GM19043 (cell line): ENCODE results near the gene SLC15A1.
"Not testable (repeated sequence)": the region's sequence is repeated elsewhere in the genome, so short reads cannot be mapped to it uniquely, and the experiment has no call there.

Source experiments
- ATAC-seq: cut with Tn5 transposase; IDR thresholded peaks from one replicate; pipeline ENCODE4 v1.9.1; 2021; ENCODE audit warnings: low read depth; ENCODE audit not compliant: unreplicated experiment

Gene SLC15A1

DNA sequence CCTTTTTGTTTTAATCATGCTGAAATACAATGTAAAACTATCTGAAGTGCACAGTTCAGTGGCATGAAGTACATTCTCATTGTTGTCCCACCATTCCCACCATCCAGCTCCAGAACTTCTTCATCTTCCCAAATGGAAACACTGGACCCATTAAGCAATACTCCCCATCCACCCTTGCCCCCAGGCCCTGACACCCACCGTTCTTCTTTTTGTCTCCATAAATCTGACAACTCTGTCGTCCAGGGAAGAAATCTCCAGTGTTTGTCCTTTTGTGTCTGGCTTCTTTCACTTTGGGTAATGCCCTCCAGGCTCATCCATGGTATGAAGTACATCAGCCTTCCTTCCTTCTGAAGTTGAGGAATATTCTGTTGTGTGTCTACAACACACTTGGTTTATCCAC, 2.6 kb upstream of the SLC15A1 start:
- no peak for ATAC-seq

DNA sequence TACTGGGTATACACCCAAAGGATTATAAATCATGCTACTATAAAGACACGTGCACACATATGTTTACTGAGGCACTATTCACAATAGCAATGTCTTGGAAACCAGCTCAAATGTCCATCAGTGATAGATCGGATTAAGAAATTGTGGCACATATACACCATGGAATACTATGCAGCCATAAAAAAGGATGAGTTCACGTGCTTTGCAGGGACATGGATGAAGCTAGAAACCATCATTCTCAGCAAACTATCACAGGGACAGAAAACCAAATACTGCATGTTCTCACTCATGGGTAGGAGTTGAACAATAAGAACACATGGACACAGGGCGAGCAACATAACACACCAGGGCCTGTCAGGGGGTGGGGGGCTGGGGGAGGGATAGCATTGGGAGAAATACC, 2.0 kb upstream of the SLC15A1 start:
- ATAC-seq = not testable (repeated sequence)

DNA sequence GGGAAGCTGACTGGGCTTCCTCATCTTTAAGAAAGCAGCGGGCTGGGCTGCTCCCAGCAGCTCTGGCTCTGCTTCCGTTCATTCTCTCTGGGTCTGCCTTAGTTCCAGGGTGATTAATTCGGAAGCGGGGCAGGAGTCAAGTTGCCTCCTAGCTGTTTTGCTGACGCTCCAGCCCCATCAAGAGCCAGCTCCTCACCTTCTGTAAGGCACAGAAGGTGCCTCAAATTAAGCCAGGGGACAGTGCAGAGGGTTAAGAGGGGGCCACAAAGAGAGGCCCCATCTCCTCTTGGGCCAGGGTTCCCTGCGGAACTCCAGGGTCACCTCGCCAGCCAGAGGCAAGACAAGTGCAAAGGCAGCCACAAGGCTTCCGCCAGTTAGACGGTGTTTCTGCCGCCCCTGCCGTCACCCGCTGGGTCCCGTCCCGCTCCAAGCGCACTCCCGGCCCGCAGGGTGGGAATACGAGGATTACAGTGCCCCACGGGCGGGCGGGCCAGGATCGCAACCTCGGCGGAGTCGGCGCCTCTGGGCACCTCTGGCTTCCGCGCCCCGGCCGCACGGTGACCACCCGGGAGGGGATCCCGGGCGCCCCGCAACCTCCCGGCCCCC, 508 bp downstream of the SLC15A1 start:
- no peak for ATAC-seq

DNA sequence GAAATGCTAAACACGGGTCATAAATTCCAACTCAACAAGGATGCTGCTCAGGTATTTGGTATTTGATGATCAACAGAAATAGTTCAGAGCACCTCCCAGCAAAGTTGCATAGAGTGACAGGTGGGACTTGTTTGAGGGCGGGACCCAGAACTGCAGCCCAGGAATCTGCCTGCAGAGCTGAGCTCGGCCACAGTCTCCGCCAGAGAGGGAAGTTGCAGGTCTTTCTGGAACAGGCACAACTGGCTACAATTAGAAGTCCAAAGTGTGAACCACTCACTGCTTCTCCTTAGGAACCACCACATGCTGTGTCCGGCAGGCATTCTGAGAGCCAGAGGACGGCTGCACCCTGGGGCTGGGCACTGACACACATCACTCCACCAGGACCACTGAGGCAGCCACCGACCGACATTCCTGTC, 1.1 kb downstream of the SLC15A1 start:
- no peak for ATAC-seq

DNA sequence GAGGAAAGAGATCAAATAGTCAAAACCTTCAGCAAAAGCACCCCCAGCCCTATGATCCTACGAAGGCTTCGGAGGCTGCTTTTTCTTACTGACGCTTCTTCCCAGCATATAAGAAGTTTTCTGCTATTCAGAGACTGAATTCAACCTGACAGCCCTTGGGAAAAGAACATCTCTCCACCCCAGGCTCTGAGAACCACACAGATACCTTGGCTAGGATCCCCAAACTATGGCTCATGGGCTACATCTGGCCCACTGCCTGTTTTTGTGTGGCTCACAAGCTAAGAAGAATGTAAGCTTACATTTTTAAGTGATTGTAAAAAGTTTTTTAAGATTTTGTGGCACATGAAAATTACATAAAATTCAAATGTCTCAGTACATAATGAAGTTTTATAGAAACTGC, 3.0 kb downstream of the SLC15A1 start:
- ATAC-seq = no peak

DNA sequence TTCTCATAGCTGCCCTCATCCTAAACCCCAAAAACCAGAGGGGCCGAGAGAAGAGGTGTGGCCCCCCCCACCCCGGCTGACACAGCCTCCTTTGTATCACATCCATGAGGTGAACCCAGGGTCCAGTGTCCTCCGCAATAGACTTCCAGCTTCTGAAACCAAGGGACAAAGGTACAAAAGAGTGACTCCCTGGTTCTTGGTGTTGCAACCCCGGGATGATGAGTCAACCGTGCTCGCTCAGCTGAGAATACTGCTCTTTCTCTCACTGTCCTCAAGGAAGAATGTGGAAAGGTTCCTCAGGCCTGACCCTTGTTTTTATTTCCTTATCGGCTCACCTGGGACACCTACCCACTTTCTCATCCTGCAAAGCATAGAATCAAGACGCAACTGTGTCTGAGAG, 5.5 kb downstream of the SLC15A1 start:
- no peak for ATAC-seq

DNA sequence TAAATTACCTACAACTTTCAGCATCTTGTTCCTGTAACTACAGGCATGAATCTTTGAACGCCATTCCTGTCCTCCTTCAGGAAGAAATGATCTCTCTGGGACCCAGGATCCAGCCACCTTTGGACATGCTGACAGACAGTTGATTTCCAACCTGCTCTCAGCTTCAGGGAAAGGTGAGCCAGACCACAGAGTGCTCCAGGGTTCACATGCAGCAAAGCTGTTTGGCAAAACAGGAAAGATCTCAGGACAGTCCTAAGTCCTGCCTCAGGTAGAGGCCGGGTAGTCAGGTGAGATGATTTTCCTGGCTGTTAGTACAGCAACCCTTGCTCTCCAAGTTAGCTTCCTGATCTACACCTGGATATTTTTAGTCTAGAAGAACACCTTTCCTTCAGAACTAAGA, 9.1 kb downstream of the SLC15A1 start:
- no peak for ATAC-seq

DNA sequence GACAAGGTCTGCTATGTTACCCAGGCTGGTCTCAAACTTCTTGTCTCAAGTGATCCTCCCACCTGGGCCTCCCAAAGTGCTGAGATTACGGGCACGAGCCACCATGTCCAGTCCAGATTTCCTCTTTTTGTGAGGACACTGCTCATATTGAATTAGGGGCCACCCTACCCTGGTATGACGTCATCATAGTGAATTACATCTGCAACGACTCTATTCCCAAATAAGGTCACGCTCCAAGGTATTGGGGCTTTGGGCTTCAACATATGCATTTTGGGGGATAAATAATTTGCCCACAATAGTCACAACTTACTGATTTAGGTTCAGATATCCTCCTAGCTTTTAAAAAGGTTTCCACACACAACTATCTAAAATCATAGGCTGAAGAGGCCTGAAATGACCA, 9.5 kb downstream of the SLC15A1 start:
- ATAC-seq = no peak

DNA sequence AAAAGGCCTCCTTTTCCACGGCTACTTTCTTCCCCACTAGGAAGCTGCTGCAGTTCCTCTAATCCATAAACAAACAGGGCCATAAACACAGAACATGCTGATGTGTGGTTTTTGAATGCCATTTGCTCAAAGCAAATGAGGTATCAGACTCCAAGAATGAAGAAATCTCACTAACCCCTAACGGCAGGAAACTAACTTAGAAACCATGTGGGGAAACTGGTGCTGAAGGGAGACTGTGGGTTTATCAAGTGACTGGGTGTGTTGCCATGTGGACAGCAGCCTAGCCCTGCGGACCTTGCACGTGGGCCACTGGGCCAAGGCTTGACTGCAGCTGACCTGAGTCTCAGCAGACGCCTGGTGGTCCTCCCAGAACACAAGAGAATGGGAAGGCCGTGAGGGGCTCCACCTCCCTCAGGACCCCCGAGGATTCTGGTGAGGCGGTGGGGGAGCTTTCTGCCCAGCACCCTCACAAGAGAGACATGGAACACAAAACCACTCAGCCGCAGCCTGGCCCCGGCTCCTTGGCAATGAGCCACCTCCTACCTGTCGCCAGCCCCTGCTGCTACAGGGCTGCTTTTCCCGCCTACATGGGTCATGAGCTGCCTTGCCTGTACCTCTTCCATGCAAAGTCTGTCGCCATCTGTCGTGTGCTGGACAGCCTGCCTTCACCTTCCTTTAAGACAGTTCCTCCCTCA, 10.6 kb downstream of the SLC15A1 start:
- no peak for ATAC-seq

DNA sequence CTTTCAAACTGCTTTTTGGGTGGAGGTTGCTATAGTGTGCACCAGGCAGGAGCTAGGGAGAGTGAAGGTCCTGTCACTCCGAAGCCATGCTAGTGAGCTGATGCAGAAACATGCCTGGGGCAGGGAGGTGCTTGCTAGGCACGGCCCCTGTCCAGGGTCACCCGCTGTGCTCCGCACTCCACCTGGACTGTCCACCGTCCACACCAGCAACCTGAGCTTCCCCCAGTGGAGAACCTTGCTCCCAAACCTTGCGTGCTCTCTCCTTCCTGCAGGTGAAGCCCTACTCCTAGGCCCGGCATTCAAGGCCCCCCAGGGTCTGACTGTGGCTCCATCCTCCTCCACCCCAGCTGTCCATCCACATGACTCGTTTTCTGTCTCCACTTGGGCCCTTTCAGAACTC, 12.3 kb downstream of the SLC15A1 start:
- ATAC-seq = no peak

DNA sequence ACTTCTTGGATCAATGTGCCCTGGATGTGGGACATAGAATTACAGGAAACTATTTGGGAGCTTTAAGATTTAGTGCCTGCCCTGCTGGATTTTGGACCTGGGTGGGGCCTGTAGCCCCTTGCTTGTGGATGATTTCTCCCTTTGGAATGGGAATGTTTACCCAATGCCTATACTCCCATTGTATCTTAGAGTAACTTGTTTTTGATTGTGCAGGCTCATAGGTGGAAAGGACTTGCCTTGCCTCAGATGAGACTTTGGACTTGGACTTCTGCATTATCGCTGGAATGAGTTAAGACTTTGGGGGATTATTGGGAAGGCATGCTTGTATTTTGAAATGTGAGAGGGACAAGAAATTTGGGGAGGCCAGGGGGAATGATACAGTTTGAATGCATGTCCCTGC, 13.5 kb downstream of the SLC15A1 start:
- ATAC-seq = no peak

DNA sequence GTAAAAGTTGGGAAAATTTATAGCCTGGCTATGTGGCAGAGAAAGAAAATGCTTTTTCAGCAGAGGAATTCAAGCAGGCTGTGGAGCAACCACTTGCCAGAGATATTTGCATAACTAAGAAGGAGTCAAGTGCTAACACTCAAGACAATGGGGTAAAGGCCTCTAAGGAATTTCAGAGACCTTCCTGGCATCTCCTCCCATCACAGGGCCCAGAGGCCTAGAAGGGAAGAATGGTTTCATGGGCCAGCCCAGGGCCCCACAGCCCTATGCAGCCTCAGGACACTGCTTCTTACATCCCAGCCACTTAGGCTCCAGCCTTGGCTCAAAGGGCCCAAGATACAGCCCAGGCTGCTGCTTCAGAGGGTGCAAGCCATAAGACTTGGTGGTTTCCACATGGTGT, 14.3 kb downstream of the SLC15A1 start:
- no peak for ATAC-seq

DNA sequence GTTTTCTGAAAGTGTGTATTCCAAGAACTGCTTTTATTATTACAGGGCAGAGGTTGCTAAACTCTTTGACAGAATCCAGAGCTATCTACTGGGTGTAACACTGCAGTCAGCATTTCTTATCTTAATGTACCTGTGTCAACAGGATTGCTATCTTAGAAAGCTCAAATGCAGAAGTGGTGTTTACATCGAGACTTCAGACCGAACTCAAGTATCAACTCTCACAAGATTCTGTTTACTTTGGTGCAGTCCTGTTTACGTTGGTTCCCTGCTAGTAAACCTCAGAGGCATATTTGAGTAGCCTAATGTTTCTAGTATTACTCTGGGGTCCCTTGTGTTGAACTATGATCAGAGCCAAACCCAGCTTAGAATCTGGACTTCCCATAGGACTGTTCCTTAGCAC, 20.5 kb downstream of the SLC15A1 start:
- ATAC-seq = no peak

DNA sequence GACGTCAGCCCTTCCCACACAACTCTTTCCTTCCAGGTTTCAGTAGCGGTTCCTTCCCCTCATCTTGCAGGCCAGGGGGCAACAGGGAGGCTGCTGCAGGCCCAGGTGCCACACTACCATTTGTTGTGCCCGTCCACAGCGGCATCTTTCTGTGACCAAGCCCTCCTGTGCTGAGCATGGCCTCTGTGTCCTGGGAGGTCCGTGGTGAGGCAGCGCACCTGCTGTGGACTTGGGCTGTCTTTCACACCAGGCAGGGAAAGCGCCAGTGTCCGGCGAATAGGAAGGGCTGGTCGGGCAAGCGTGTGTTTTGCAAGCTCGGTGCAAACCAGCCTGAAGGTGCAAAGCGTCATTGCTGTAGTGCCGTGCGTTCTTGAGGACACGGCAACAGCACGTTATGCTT, 21.4 kb downstream of the SLC15A1 start:
- no peak for ATAC-seq

DNA sequence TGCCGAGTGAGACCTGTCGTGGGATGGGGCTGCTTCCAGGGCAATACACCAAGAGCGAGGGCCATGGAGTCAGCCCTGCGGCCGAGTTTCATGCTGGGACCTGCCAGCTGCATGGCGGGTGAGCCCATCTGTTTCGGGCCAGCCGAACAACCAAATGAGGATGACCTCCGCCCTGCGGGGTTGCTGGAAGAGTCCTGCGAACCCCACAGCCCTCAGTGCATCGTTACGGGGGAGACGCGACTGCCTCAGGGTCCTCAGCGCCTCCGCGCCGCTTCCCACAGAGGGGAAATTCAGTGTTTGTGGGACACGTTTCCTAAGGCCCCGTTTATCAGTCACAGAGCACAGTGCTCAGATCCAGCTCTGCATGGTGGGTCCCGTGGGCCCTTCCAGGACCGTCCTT, 22.0 kb downstream of the SLC15A1 start:
- no peak for ATAC-seq

DNA sequence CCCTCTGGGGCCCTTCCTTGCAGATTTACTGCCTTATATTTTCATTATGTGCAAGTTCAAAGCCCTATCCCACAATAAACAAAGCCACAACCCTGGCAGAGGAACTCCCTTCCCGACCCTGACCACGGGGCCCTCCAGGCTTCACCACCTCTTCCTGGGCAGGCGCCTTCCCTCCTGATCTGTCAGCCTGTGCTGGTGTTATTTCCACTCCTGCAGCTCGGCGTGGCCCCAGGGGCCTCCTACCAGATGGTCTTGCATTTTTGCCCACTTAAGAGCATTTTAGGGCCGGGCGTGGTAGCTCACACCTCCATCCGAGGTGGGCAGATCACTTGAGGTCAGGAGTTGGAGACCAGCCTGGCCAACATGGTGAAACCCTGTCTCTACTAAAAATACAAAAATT, 22.8 kb downstream of the SLC15A1 start:
- no peak for ATAC-seq

DNA sequence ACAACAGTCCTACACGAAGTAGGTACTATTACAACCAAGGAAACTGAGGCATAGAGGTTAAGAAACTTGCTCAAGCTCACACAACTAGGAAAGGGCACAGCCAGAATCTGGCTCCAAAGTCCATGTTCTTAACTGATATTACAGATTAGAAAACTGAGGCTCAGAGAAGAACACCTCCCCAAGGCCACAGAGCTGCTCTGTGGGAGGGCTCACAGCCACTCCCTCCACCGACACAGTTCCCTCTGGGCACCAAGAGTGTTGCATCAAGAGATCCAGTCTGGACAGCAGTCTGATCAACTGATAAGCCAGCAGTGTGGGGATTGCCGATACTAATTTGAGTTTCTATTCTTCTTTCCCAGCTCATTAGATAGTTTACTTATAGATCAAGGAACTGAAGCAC, 29.5 kb downstream of the SLC15A1 start:
- no peak for ATAC-seq

DNA sequence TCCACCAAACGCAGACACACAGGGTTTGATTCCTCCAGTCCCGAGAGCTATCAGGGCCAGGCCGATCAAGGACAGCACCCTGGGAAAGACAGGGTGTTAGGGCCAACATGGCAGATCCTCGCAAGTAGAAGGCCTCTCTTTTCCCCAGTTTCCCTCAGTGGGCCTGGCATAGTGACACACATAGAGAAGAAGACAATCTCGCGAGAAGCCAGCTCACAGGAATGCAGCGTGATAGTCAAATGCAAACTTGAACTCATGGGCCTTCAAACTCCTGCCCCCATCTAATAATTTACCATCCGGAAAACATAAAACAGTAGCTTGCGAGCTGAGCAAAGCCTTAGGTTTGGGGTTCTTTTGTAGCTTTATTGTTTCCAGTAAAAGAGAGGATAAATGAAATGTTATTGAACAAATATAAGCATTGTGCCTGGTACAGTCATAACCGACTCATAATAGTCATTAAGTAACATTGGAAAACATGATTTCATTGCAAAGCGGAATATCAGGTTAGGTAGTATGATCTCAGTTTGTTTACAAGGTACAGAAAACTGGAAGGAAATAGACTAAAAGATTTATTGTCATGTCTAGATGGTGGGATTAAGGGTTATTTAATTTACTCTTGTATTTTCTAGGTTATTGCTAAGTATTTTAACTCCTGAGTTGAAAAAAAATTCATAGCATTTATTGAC, 30.5 kb downstream of the SLC15A1 start:
- no peak for ATAC-seq

DNA sequence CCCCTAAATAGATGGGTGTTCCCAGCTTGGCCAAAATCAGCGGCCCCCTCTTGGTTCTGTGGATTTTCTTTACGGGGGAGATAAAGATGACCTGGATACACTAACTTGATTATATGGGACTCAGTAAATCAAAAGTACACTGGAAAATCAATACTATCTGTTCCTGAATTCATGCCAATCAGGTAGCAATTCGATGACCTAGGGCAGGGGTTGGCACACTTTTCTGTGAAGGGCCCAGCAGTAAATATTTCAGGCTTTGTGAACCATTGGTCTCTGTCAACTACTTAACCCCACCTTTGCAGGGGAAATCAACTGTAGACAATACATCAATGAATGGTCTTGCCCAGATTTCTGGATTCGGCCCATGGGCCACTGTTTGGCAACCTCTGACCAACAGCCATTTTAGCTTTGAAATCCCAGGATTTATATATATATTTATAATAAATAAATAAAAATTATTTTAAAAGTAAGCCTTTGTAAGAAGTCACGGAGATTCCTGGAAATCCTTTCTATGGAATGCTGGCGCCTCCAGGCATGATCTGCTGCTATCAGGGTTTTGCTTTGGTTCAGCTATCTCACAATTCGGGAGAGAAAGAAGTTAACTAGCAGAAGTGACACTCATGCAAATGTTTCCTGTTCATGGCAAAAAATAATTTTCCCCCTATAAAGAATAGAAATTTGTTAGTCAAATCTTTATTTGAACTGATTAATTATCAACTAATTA, 32.8 kb downstream of the SLC15A1 start:
- ATAC-seq = no peak

DNA sequence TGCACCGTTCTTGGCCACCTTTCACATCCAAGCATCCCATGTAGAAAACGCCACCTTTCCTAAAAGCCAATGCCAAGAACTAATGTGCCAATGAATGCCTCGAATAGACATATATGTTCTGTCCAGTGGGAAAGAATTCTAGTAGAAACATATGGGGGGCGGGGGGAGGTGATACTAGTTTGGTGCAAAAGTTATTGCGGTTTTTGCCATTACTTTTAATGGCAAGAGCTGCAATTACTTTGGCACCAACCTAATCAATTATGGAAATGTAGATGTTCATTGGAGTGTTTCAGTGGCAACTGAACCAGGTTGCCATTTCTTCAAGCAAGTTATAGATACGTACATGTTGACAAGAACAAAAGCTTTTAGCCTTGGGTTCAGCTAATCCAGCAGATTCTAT, 34.6 kb downstream of the SLC15A1 start:
- no peak for ATAC-seq

DNA sequence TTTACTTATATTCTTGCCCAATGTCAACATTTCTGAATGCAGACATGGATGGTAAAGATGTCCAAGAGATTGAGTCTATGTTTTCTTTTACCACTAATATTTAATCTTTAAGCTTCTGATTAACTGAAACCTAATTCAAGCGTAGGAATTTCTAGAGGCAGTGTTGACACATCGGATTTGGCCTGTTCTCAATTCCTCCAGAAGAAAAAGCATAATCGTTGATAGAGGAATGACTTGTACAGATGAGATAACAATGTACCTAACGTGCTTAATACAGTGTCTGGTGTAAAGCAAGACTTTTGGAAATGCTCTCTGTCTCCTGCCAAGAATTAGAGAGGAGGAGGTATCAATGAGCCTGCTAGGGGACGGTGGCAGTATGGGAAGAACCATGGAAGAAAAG, 35.2 kb downstream of the SLC15A1 start:
- ATAC-seq = no peak
